NT2/D1 (cell line): Measurements from ENCODE around the gene SHC2.

ENCODE experiments used
- SUZ12 ChIP-seq: IDR thresholded peaks from 2 replicates; pipeline ENCODE4 v1.6.1; 2011; ENCODE audit not compliant: insufficient read length, insufficient read depth; ENCODE audit errors: extremely low read depth
- YY1 ChIP-seq: IDR thresholded peaks from 2 replicates; pipeline ENCODE4 v1.6.1; 2011; ENCODE audit not compliant: insufficient read length, insufficient read depth

DNA sequence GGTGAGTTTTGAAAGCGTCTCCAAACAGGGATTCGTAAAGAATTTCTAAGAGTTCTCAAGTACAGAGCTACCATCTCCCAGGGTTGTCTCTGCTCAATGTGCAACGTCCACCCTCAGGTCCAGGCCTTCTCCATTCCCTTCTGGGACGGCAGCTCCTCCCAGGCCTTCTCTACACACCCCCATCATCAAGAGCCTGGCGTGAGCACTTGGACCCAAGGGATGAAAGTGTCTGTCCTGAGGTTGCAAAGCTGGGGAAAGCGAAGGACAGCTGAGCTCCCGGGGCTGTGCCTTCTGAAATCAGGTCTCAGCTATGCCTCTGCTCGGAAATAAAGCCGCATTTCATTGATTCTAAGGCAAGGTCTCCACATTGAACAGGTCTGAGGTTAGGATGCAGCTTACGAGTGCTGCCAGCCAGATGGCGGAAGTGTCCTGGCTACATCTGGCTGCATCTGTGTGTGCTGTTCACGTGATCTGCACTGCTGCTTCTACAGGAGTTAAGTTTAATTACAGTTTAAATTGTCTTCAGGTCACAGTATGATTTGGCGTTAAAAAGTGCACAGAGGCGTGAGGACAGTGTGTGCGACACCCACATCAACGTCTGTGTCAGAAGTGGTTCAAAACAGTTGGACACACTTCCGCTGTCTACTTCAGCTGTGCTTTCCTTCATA is 89.2 kb downstream of the SHC2 start:
- TF ChIP-seq SUZ12 (no peak), YY1 (no peak)
